ENCODE results near the gene SGSH.

SGSH gene

GRCh38 chr17:80254396-80255251 is 34.5 kb upstream of the SGSH start:
- Histone ChIP-seq H3K9ac (ENCODE audit: low read depth in 1 of 2, low read length in 2 of 2) (no peak overlapping the region), H3K9me3 (ENCODE audit: control insufficient read depth in 1 of 2, low read length in 2 of 2) (no peaks in the 10 kb centered on the region), H3K4me3 (ENCODE audit: low read depth in 1 of 2, low read length in 2 of 2) (peak overlapping the region in 1 of 2 donors; percentile 16), H3K4me1 (ENCODE audit: control insufficient read depth in 1 of 2, insufficient read depth in 2 of 2, low read length in 2 of 2) (peaks cover 7 to 11% of the 10 kb centered on the region in 2 donors), H3K27me3 (ENCODE audit: control insufficient read depth in 1 of 2, insufficient read depth in 2 of 2, low read length in 2 of 2) (no peaks in the 10 kb centered on the region), H3K36me3 (ENCODE audit: control insufficient read depth in 1 of 2, insufficient read depth in 2 of 2, low read length in 2 of 2) (no peaks in the 10 kb centered on the region), H3K27ac (ENCODE audit: low read depth, low read length) (peak overlapping the region; percentile 30)

GRCh38 chr17:80253631-80254395 is 33.7 kb upstream of the SGSH start:
- Histone ChIP-seq H3K27me3 (ENCODE audit: control insufficient read depth in 1 of 2, insufficient read depth in 2 of 2, low read length in 2 of 2) (no peaks in the 10 kb centered on the region), H3K27ac (ENCODE audit: low read depth, low read length) (peak overlapping the region; percentile 30), H3K9ac (ENCODE audit: low read depth in 1 of 2, low read length in 2 of 2) (no peak overlapping the region)

GRCh38 chr17:80252871-80253270 is 32.7 kb upstream of the SGSH start:
- no peak overlapping the region for H3K27ac ChIP-seq (ENCODE audit: low read depth, low read length)
- H3K9ac ChIP-seq (ENCODE audit: low read depth in 1 of 2, low read length in 2 of 2), result no peak overlapping the region
- H3K36me3 ChIP-seq (ENCODE audit: control insufficient read depth in 1 of 2, insufficient read depth in 2 of 2, low read length in 2 of 2), result no peaks in the 10 kb centered on the region

More at GRCh38 chr17:80253631-80254395, 33.7 kb upstream of the SGSH start:
- Histone ChIP-seq H3K36me3 (ENCODE audit: control insufficient read depth in 1 of 2, insufficient read depth in 2 of 2, low read length in 2 of 2) (no peaks in the 10 kb centered on the region), H3K9me3 (ENCODE audit: control insufficient read depth in 1 of 2, low read length in 2 of 2) (no peaks in the 10 kb centered on the region), H3K4me3 (ENCODE audit: low read depth in 1 of 2, low read length in 2 of 2) (no peak overlapping the region), H3K4me1 (ENCODE audit: control insufficient read depth in 1 of 2, insufficient read depth in 2 of 2, low read length in 2 of 2) (peaks cover 7 to 11% of the 10 kb centered on the region in 2 donors)

GRCh38 chr17:80251966-80252365 is 31.8 kb upstream of the SGSH start:
- Histone ChIP-seq H3K9ac (ENCODE audit: low read depth in 1 of 2, low read length in 2 of 2) (no peak overlapping the region), H3K4me1 (ENCODE audit: control insufficient read depth in 1 of 2, insufficient read depth in 2 of 2, low read length in 2 of 2) (peaks cover 7 to 11% of the 10 kb centered on the region in 2 donors), H3K36me3 (ENCODE audit: control insufficient read depth in 1 of 2, insufficient read depth in 2 of 2, low read length in 2 of 2) (no peaks in the 10 kb centered on the region), H3K27ac (ENCODE audit: low read depth, low read length) (no peak overlapping the region), H3K4me3 (ENCODE audit: low read depth in 1 of 2, low read length in 2 of 2) (no peak overlapping the region), H3K9me3 (ENCODE audit: control insufficient read depth in 1 of 2, low read length in 2 of 2) (no peaks in the 10 kb centered on the region), H3K27me3 (ENCODE audit: control insufficient read depth in 1 of 2, insufficient read depth in 2 of 2, low read length in 2 of 2) (no peaks in the 10 kb centered on the region)

More at GRCh38 chr17:80252871-80253270, 32.7 kb upstream of the SGSH start:
- H3K4me3 ChIP-seq (ENCODE audit: low read depth in 1 of 2, low read length in 2 of 2), result no peak overlapping the region
- no peaks in the 10 kb centered on the region for H3K27me3 ChIP-seq (ENCODE audit: control insufficient read depth in 1 of 2, insufficient read depth in 2 of 2, low read length in 2 of 2)
- no peaks in the 10 kb centered on the region for H3K9me3 ChIP-seq (ENCODE audit: control insufficient read depth in 1 of 2, low read length in 2 of 2)
- peaks cover 7 to 11% of the 10 kb centered on the region in 2 donors for H3K4me1 ChIP-seq (ENCODE audit: control insufficient read depth in 1 of 2, insufficient read depth in 2 of 2, low read length in 2 of 2)

GRCh38 chr17:80248894-80249710 is 29.0 kb upstream of the SGSH start:
- no peak overlapping the region for H3K4me3 ChIP-seq (ENCODE audit: low read depth in 1 of 2, low read length in 2 of 2)
- H3K27me3 ChIP-seq (ENCODE audit: control insufficient read depth in 1 of 2, insufficient read depth in 2 of 2, low read length in 2 of 2), result no peaks in the 10 kb centered on the region
- H3K4me1 ChIP-seq (ENCODE audit: control insufficient read depth in 1 of 2, insufficient read depth in 2 of 2, low read length in 2 of 2), result no peaks in the 10 kb centered on the region
- peaks cover 0 to 14% of the 10 kb centered on the region in 2 donors for H3K36me3 ChIP-seq (ENCODE audit: control insufficient read depth in 1 of 2, insufficient read depth in 2 of 2, low read length in 2 of 2)
- H3K27ac ChIP-seq (ENCODE audit: low read depth, low read length), result no peak overlapping the region
- no peak overlapping the region for H3K9ac ChIP-seq (ENCODE audit: low read depth in 1 of 2, low read length in 2 of 2)
- no peaks in the 10 kb centered on the region for H3K9me3 ChIP-seq (ENCODE audit: control insufficient read depth in 1 of 2, low read length in 2 of 2)

- Histone ChIP-seq H3K36me3 (ENCODE audit: control insufficient read depth in 1 of 2, insufficient read depth in 2 of 2, low read length in 2 of 2) (peaks cover 5 to 14% of the 10 kb centered on the region in 2 donors), H3K4me3 (ENCODE audit: low read depth in 1 of 2, low read length in 2 of 2) (no peak overlapping the region), H3K4me1 (ENCODE audit: control insufficient read depth in 1 of 2, insufficient read depth in 2 of 2, low read length in 2 of 2) (no peaks in the 10 kb centered on the region), H3K9ac (ENCODE audit: low read depth in 1 of 2, low read length in 2 of 2) (no peak overlapping the region), H3K9me3 (ENCODE audit: control insufficient read depth in 1 of 2, low read length in 2 of 2) (no peaks in the 10 kb centered on the region), H3K27me3 (ENCODE audit: control insufficient read depth in 1 of 2, insufficient read depth in 2 of 2, low read length in 2 of 2) (no peaks in the 10 kb centered on the region), H3K27ac (ENCODE audit: low read depth, low read length) (no peak overlapping the region)
Measured at GRCh38 chr17:80248001-80248893, 28.1 kb upstream of the SGSH start.

- no peaks in the 10 kb centered on the region for H3K9me3 ChIP-seq (ENCODE audit: control insufficient read depth in 1 of 2, low read length in 2 of 2)
- no peak overlapping the region for H3K27ac ChIP-seq (ENCODE audit: low read depth, low read length)
- no peak overlapping the region for H3K9ac ChIP-seq (ENCODE audit: low read depth in 1 of 2, low read length in 2 of 2)
- no peaks in the 10 kb centered on the region for H3K4me1 ChIP-seq (ENCODE audit: control insufficient read depth in 1 of 2, insufficient read depth in 2 of 2, low read length in 2 of 2)
- H3K36me3 ChIP-seq (ENCODE audit: control insufficient read depth in 1 of 2, insufficient read depth in 2 of 2, low read length in 2 of 2), result peaks cover 5 to 14% of the 10 kb centered on the region in 2 donors
- H3K27me3 ChIP-seq (ENCODE audit: control insufficient read depth in 1 of 2, insufficient read depth in 2 of 2, low read length in 2 of 2), result no peaks in the 10 kb centered on the region
- no peak overlapping the region for H3K4me3 ChIP-seq (ENCODE audit: low read depth in 1 of 2, low read length in 2 of 2)
Measured at GRCh38 chr17:80247561-80247960, 27.4 kb upstream of the SGSH start.

GRCh38 chr17:80246726-80247125 is 26.6 kb upstream of the SGSH start:
- Histone ChIP-seq H3K27ac (ENCODE audit: low read depth, low read length) (no peak overlapping the region), H3K4me1 (ENCODE audit: control insufficient read depth in 1 of 2, insufficient read depth in 2 of 2, low read length in 2 of 2) (no peaks in the 10 kb centered on the region), H3K9ac (ENCODE audit: low read depth in 1 of 2, low read length in 2 of 2) (no peak overlapping the region), H3K27me3 (ENCODE audit: control insufficient read depth in 1 of 2, insufficient read depth in 2 of 2, low read length in 2 of 2) (no peaks in the 10 kb centered on the region), H3K4me3 (ENCODE audit: low read depth in 1 of 2, low read length in 2 of 2) (no peak overlapping the region), H3K9me3 (ENCODE audit: control insufficient read depth in 1 of 2, low read length in 2 of 2) (no peaks in the 10 kb centered on the region), H3K36me3 (ENCODE audit: control insufficient read depth in 1 of 2, insufficient read depth in 2 of 2, low read length in 2 of 2) (peaks cover 5 to 14% of the 10 kb centered on the region in 2 donors)

GRCh38 chr17:80246266-80246681 is 26.1 kb upstream of the SGSH start:
- Histone ChIP-seq H3K36me3 (ENCODE audit: control insufficient read depth in 1 of 2, insufficient read depth in 2 of 2, low read length in 2 of 2) (peaks cover 5 to 14% of the 10 kb centered on the region in 2 donors), H3K9ac (ENCODE audit: low read depth in 1 of 2, low read length in 2 of 2) (no peak overlapping the region), H3K4me1 (ENCODE audit: control insufficient read depth in 1 of 2, insufficient read depth in 2 of 2, low read length in 2 of 2) (no peaks in the 10 kb centered on the region), H3K9me3 (ENCODE audit: control insufficient read depth in 1 of 2, low read length in 2 of 2) (no peaks in the 10 kb centered on the region), H3K27ac (ENCODE audit: low read depth, low read length) (no peak overlapping the region), H3K27me3 (ENCODE audit: control insufficient read depth in 1 of 2, insufficient read depth in 2 of 2, low read length in 2 of 2) (no peaks in the 10 kb centered on the region), H3K4me3 (ENCODE audit: low read depth in 1 of 2, low read length in 2 of 2) (no peak overlapping the region)
